Subcutaneous adipose tissue (tissue), 4 donors: ENCODE results near the gene USP49. TPM values are rescaled to one million over a fixed set of nuclear protein-coding genes. Genes with fewer than 3 reads are reported as not detected.

Experiments used
- total RNA-seq, 4 donors: library from RNA; depleted of rRNA; stranded (reverse); fragments of >200 nt; gene quantifications; one replicate each; pipeline ENCODE4 v1.1.0, GENCODE V29; 2016
- TF ChIP-seq, protein P1 (sequence below): fragments of 450-650 bp; IDR thresholded peaks from one replicate; pipeline ENCODE4 v1.5.1; 2016; ENCODE audit warnings: low read depth, mild to moderate bottlenecking, control low read depth, antibody characterized with exemption, moderate library complexity

USP49 gene
- total RNA-seq, 4 donors from 2014 or later = 4.1 to 7.8 (median 5.7) TPM

DNA sequence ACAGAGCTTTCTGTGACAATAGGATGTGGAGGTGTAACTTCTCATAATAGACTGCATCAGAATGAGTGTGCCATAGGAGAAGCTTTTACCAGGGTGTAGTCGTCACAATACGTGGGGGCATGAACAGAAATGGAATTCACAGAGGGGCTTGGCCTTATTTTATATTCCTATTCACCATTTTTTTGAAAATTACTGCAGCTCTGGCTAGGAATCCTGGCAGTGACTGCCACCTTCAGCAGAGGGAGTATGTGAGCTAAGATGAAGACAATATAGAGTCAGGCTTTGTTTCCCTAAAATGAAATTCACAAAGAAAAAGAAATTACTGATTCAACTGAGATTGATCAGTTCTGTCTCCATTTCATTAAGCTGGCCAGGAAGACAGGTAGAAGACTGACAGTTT lies 93.8 kb downstream of the USP49 start:
- TF ChIP-seq, protein P1, sequence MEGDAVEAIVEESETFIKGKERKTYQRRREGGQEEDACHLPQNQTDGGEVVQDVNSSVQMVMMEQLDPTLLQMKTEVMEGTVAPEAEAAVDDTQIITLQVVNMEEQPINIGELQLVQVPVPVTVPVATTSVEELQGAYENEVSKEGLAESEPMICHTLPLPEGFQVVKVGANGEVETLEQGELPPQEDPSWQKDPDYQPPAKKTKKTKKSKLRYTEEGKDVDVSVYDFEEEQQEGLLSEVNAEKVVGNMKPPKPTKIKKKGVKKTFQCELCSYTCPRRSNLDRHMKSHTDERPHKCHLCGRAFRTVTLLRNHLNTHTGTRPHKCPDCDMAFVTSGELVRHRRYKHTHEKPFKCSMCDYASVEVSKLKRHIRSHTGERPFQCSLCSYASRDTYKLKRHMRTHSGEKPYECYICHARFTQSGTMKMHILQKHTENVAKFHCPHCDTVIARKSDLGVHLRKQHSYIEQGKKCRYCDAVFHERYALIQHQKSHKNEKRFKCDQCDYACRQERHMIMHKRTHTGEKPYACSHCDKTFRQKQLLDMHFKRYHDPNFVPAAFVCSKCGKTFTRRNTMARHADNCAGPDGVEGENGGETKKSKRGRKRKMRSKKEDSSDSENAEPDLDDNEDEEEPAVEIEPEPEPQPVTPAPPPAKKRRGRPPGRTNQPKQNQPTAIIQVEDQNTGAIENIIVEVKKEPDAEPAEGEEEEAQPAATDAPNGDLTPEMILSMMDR = no peak

DNA sequence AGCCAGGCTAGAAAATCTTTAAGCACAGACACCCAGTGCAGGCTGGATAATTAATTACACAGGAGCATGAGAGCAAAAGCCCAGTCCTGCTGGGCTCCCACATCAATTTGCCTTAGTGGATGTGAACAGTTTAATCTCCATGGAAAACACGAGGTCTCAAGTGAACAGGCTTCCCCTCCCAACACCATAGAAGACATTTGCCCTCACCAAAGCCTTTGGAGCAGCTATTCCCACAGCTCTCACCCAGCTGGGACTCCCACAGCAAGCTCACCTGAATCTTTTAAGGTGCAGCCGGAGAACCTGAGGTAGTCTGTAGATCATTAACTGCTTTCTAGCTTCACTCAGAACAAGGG lies 95.6 kb downstream of the USP49 start:
- TF ChIP-seq, protein P1 = no peak

DNA sequence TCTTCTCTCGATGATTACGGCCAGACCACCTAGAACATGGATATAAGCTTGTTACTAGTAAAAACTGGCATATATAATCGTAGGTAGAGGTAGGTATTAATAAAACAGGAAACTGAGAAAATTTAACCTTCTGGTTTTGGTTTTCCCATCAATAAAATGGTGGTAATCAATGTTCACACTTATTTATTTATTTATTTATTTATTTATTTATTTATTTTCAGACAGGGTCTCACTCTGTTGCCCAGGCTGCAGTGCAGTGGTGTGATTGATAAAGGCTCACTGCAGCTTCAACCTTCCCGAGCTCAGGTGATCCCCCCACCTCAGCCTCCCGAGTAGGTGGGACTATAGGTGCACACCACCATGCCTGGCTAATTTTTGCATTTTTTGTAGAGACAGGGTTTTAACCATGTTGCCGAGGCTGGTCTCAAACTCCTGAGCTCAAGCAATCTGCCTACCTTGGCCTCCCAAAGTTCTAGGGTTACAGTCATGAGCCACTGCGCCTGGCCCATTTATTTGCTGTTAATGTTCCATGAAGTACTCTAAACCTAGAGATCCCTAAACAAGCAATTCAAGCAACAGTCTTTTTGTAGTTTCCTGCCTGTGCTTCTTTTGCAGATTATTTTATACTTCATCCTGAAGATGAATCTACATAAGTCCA lies 96.1 kb downstream of the USP49 start:
- TF ChIP-seq, protein P1 = no peak

DNA sequence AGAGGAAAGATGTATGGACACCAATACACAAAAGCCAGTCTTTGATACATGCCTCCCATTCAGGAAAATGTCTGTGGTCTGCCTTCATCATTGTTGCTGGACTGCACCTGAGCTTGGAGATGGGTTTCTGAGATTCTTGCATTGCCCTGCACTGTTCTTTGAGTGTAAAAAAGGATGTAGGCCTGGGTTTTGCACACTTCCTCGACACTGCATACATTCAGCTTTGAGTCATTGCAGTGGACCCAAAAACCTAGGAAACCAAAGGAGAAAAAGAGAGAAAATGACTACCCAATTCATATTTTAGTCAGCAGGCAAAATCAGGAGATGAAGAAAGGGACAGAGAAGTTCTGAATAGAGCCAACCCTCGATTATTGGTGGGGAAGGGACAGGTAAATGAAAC lies 98.7 kb downstream of the USP49 start:
- TF ChIP-seq, protein P1 = no peak

DNA sequence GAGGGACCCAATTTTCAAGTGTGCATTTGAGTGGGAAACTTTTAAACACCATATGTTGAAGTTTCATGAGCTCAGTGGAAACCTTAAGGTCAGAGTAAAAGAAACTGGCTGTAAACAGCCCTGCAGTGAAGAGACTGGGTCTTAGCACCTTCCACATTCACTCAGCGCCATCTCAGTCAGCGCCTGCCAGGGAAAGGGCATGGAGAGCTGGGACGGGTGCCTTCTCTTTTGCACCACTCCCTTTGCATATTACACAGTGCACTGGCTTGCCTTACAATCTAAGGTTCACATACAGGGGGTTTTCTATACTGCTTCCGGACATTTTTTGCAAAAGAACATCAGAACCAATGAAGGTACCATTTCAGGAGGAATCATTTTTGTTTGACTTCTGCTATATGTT lies 103.2 kb downstream of the USP49 start:
- TF ChIP-seq, protein P1 = no peak

DNA sequence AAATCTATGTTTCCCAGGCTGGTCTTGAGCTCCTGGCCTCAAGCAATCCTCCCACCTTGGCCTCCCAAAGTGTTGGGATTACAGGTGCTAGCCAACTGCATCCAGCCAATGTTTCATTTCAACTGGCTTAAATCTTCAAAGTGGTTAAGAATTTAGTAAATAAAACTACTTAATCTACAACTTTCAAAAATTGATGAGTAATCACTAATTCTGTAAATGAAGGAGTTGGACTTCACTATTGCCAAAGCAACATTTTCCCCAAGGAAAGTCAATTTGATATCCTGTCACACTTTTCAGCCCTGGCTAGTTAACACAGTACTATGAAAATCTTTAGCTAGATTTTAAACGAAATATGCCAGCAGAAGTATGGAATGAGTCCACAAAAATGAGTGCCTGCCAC lies 103.9 kb downstream of the USP49 start:
- TF ChIP-seq, protein P1 = no peak

DNA sequence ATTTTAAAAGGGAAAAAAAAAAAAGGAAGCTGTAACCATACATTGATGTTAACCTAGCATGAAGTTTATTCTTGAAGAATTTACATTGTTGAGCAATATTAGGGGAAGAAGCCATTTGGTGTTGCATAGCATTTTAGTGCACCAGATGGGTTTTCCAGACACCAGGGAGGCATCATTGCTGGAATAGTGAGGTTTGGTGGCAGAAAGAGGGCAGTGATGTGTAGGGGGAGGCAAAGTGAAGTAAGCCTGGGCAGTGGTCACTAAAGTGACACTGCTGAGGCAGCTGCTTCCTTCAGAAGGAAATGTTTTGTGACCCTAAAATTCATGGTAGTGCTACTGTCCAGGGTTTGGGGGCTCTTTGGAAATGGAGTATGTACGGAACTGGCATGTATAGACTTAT lies 105.1 kb downstream of the USP49 start:
- TF ChIP-seq, protein P1 = no peak
